SU-DHL-6 (cell line): ENCODE data around the gene M6PR.

Source experiments
- CTCF ChIP-seq: fragments of 200-600 bp; sonication (generic); IDR thresholded peaks from one replicate; pipeline ENCODE4 v1.5.1; 2017; ENCODE audit warnings: antibody characterized with exemption, mild to moderate bottlenecking, low read length, moderate library complexity; ENCODE audit not compliant: insufficient read depth, poor library complexity, severe bottlenecking
- EZH2phosphoT487 ChIP-seq: fragments of 200-600 bp; sonication (generic), shearing (Covaris generic); conservative IDR thresholded peaks from 2 replicates; pipeline ENCODE4 v1.6.1; 2018; ENCODE audit warnings: mild to moderate bottlenecking, antibody characterized with exemption, low read length, moderate library complexity, mixed read lengths

GRCh38 chr12:8987685-8988084 lies 38.2 kb upstream of the M6PR start:
- no peak for TF ChIP-seq CTCF
- TF ChIP-seq EZH2phosphoT487 = no peak
